ENCODE measurements around the gene TGFBRAP1. TPM values are rescaled to one million over a fixed set of nuclear protein-coding genes. Genes with fewer than 3 reads are reported as not detected.
"Not testable (repeated sequence)": the region's sequence is repeated elsewhere in the genome, so short reads cannot be mapped to it uniquely, and the experiment has no call there.

The TGFBRAP1 gene
- total RNA-seq, 4 donors from 2014 or later: 28.3 to 31.5 (median 29.7) TPM

GRCh38 chr2:105328281-105329196, 996 bp downstream of the TGFBRAP1 start:
- peak; percentile 11 for ATAC-seq
- no peak for TF ChIP-seq POLR2A (IDR thresholded peaks at IDR 0.05)
- TF ChIP-seq POLR2AphosphoS5 (IDR thresholded peaks at IDR 0.05): peak; percentile 7
- Histone ChIP-seq H3K36me3 (peaks cover 0 to 7% of the 10 kb centered on the region in 2 donors), H3K4me3 (peak overlapping the region; percentile 75 to 98), H3K27me3 (no peaks in the 10 kb centered on the region), H3K4me1 (peaks cover 0 to 41% (median 7%) of the 10 kb centered on the region in 3 donors), H3K9me3 (no peaks in the 10 kb centered on the region), H3K27ac (peak overlapping the region; percentile 89 to 93 (median 91))
- 12 to 28% methylated on average over 8 of the region's 16 CpGs for WGBS, 2 donors (ENCODE audit: low coverage in 1 of 2)

- no peak for TF ChIP-seq EP300 (IDR thresholded peaks at IDR 0.05)
- TF ChIP-seq POLR2AphosphoS5 (IDR thresholded peaks at IDR 0.05): no peak
- no peak for TF ChIP-seq POLR2A (IDR thresholded peaks at IDR 0.05)
- TF ChIP-seq, protein P1, sequence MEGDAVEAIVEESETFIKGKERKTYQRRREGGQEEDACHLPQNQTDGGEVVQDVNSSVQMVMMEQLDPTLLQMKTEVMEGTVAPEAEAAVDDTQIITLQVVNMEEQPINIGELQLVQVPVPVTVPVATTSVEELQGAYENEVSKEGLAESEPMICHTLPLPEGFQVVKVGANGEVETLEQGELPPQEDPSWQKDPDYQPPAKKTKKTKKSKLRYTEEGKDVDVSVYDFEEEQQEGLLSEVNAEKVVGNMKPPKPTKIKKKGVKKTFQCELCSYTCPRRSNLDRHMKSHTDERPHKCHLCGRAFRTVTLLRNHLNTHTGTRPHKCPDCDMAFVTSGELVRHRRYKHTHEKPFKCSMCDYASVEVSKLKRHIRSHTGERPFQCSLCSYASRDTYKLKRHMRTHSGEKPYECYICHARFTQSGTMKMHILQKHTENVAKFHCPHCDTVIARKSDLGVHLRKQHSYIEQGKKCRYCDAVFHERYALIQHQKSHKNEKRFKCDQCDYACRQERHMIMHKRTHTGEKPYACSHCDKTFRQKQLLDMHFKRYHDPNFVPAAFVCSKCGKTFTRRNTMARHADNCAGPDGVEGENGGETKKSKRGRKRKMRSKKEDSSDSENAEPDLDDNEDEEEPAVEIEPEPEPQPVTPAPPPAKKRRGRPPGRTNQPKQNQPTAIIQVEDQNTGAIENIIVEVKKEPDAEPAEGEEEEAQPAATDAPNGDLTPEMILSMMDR (IDR thresholded peaks at IDR 0.05): no peak
- Histone ChIP-seq H3K27me3 (no peaks in the 10 kb centered on the region), H3K4me1 (peaks cover 0 to 44% (median 7%) of the 10 kb centered on the region in 3 donors), H3K36me3 (peaks cover 0 to 7% of the 10 kb centered on the region in 2 donors), H3K4me3 (no peak overlapping the region), H3K27ac (peak overlapping the region in 2 of 4 donors; percentile 89 to 90), H3K9me3 (no peaks in the 10 kb centered on the region)
- no peak for ATAC-seq
- WGBS, 2 donors (ENCODE audit: low coverage in 1 of 2): 73 to 74% methylated on average over 2 of the region's 2 CpGs
Observed at GRCh38 chr2:105327690-105328089, 1.8 kb downstream of the TGFBRAP1 start.

DNA sequence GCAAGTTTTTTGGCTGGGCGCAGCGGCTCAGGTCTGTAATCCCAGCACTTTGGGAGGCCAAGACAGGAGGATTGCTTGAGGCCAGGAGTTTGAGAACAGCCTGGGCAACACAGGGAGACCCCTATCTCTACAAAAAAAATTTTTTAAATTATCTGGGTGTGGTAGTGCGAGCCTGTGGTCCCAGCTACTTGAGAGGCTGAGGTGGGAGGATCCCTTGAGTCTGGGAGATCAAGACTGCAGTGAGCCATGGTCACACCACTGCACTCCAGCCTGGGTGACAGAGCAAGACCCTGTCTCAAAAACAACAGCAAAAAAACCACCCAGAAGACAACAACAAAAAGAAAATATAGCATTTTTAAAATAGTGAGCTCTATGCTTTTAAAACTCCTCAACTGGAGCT, 2.3 kb downstream of the TGFBRAP1 start:
- 88 to 100% methylated on average over 1 to 2 of the region's 3 CpGs for WGBS, 2 donors (ENCODE audit: low coverage in 1 of 2)
- not testable (repeated sequence) for H3K9me3 ChIP-seq, H3K4me3 ChIP-seq, H3K27me3 ChIP-seq, H3K27ac ChIP-seq, H3K36me3 ChIP-seq, ATAC-seq
- H3K4me1 ChIP-seq: peaks cover 0 to 48% (median 7%) of the 10 kb centered on the region in 3 donors

DNA sequence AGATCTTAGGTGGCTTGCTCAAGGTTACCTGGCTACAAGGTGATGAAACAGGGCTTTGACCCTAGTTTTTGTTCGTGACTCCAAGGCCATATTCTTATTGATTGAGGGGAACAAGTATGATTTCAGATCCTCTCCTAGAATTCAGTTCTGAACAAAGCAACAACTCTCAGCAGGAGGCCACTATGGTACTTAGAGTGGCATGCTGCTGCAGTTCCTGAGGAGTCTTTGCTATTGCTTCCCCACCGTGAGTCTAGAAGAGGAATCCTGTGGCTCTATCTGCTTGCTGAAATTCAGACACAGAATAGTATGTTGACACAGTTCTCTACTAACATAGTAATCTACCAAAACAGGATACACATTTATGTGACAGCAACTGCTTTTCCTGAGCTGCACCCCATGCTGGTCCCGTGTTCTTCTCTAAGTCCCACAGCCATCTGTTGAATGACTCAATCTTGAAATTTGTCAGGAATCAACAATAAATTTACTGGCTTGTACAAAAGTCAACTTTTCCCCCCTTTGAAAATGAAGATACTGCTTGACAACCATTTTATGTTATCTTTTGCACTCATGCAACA, 4.1 kb downstream of the TGFBRAP1 start:
- Histone ChIP-seq H3K27ac (no peak overlapping the region), H3K9me3 (no peaks in the 10 kb centered on the region), H3K4me1 (peaks cover 0 to 59% (median 7%) of the 10 kb centered on the region in 3 donors), H3K27me3 (no peaks in the 10 kb centered on the region), H3K4me3 (no peak overlapping the region), H3K36me3 (peaks cover 0 to 7% of the 10 kb centered on the region in 2 donors)
- WGBS, 2 donors (ENCODE audit: low coverage in 1 of 2): 80 to 87% methylated on average over 3 of the region's 3 CpGs
- TF ChIP-seq POLR2AphosphoS5 (IDR thresholded peaks at IDR 0.05): no peak
- TF ChIP-seq EP300 (IDR thresholded peaks at IDR 0.05): no peak
- TF ChIP-seq, protein P1 (IDR thresholded peaks at IDR 0.05): no peak
- TF ChIP-seq POLR2A (IDR thresholded peaks at IDR 0.05): no peak
- ATAC-seq: no peak

DNA sequence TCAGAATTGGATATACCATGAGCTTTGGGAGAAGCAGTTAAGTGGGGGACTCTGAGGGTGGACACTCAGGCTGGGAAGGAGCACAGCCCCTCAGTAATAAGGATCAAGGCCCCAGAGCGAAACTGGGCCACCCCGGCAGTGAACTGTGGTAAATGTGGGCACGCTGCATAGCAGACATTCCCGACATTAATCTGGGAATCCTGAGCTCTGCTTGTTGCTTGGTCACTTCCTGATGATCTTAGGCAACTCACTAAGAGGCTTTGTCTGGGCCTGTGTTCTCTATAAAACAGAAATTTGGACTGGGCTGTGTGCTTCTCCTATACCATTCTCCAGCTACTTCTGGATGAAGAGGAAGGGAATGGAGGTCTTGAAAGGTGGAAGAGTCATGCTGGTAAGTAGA, 4.8 kb downstream of the TGFBRAP1 start:
- ATAC-seq: no peak
- no peaks in the 10 kb centered on the region for H3K27me3 ChIP-seq
- H3K9me3 ChIP-seq: no peaks in the 10 kb centered on the region
- no peak overlapping the region for H3K27ac ChIP-seq
- peaks cover 0 to 61% (median 7%) of the 10 kb centered on the region in 3 donors for H3K4me1 ChIP-seq
- WGBS, 2 donors (ENCODE audit: low coverage in 1 of 2): 73% methylated on average over 3 of the region's 4 CpGs; no CpG with 5 or more reads in 1 of the 2 donors
- TF ChIP-seq, protein P1 (IDR thresholded peaks at IDR 0.05): no peak
- no peak for TF ChIP-seq POLR2A (IDR thresholded peaks at IDR 0.05)
- no peak for TF ChIP-seq POLR2AphosphoS5 (IDR thresholded peaks at IDR 0.05)
- TF ChIP-seq EP300 (IDR thresholded peaks at IDR 0.05): no peak
- H3K4me3 ChIP-seq: no peak overlapping the region
- H3K36me3 ChIP-seq: peaks cover 0 to 7% of the 10 kb centered on the region in 2 donors

All from gastroesophageal sphincter (tissue), 4 donors.